Trophoblast cell (in vitro differentiated cells and primary cell): ENCODE measurements around the gene PKIG.

ENCODE experiments used
- DNase-seq, 2 donors: peaks; one replicate each; pipeline ENCODE4 v3.0.0-alpha.2; 2016
- H2AFZ ChIP-seq: 2 replicates; pipeline ENCODE4 v1.6.1; 2013; ENCODE audit warnings: low read length, moderate library complexity, mild to moderate bottlenecking; ENCODE audit not compliant: insufficient read depth, poor library complexity
- H2AK5ac ChIP-seq: 2 replicates; pipeline ENCODE4 v1.6.1; 2013; ENCODE audit warnings: mild to moderate bottlenecking, low read length
- H2BK120ac ChIP-seq: 2 replicates; pipeline ENCODE4 v1.6.1; 2013; ENCODE audit warnings: low read length, mild to moderate bottlenecking, moderate library complexity; ENCODE audit not compliant: insufficient read depth, poor library complexity
- H2BK12ac ChIP-seq: 2 replicates; pipeline ENCODE4 v1.6.1; 2013; ENCODE audit warnings: mild to moderate bottlenecking, low read length, moderate library complexity
- H2BK5ac ChIP-seq: 2 replicates; pipeline ENCODE4 v1.6.1; 2013; ENCODE audit warnings: low read length, low read depth, moderate library complexity, mild to moderate bottlenecking; ENCODE audit not compliant: poor library complexity
- H3K14ac ChIP-seq: 2 replicates; pipeline ENCODE4 v1.6.1; 2013; ENCODE audit warnings: mild to moderate bottlenecking, low read length
- H3K18ac ChIP-seq: 2 replicates; pipeline ENCODE4 v1.6.1; 2013; ENCODE audit warnings: mild to moderate bottlenecking, low read length
- H3K23ac ChIP-seq: 2 replicates; pipeline ENCODE4 v1.6.1; 2013; ENCODE audit warnings: low read length
- H3K27ac ChIP-seq: 2 replicates; pipeline ENCODE4 v1.5.1; 2013; ENCODE audit warnings: low read depth, mild to moderate bottlenecking, inconsistent platforms, low read length, moderate library complexity
- H3K27me3 ChIP-seq: 2 replicates; pipeline ENCODE4 v1.6.1; 2013; ENCODE audit warnings: inconsistent platforms, mild to moderate bottlenecking, low read length, moderate library complexity; ENCODE audit not compliant: insufficient read depth
- H3K36me3 ChIP-seq, 2 experiments: 1 replicate in 1 of 2; 2 replicates in 1 of 2; pipeline ENCODE4 v1.6.1; 2013; ENCODE audit warnings: low read length in 2 of 2, mild to moderate bottlenecking in 2 of 2, moderate library complexity in 1 of 2; ENCODE audit not compliant: insufficient read depth in 2 of 2, control insufficient read depth in 1 of 2
- H3K4ac ChIP-seq: 2 replicates; pipeline ENCODE4 v1.6.1; 2013; ENCODE audit warnings: low read depth, mild to moderate bottlenecking, low read length, moderate library complexity
- H3K4me1 ChIP-seq, 2 experiments: 1 replicate in 1 of 2; 2 replicates in 1 of 2; pipeline ENCODE4 v1.6.1; 2013; ENCODE audit warnings: low read length in 2 of 2, mild to moderate bottlenecking in 2 of 2, moderate library complexity in 1 of 2; ENCODE audit not compliant: insufficient read depth in 2 of 2, control insufficient read depth in 1 of 2
- H3K4me2 ChIP-seq: 2 replicates; pipeline ENCODE4 v1.6.1; 2013; ENCODE audit warnings: inconsistent platforms, mild to moderate bottlenecking, low read length, moderate library complexity
- H3K4me3 ChIP-seq: 2 replicates; pipeline ENCODE4 v1.5.1; 2013; ENCODE audit warnings: mild to moderate bottlenecking, low read depth, low read length, inconsistent platforms
- H3K79me1 ChIP-seq: one replicate; pipeline ENCODE4 v1.6.1; 2013; ENCODE audit warnings: low read length
- H3K79me2 ChIP-seq: 2 replicates; pipeline ENCODE4 v1.6.1; 2013; ENCODE audit warnings: low read length, mild to moderate bottlenecking; ENCODE audit not compliant: control insufficient read depth, insufficient read depth, poor library complexity
- H3K9ac ChIP-seq: 2 replicates; pipeline ENCODE4 v1.6.1; 2013; ENCODE audit warnings: mild to moderate bottlenecking, low read length
- H3K9me3 ChIP-seq: 2 replicates; pipeline ENCODE4 v1.6.1; 2013; ENCODE audit warnings: low read depth, mild to moderate bottlenecking, control low read depth, inconsistent platforms, low read length; ENCODE audit not compliant: insufficient read depth
- H4K12ac ChIP-seq: 2 replicates; pipeline ENCODE4 v1.6.1; 2013; ENCODE audit warnings: low read depth, mild to moderate bottlenecking, low read length, moderate library complexity
- H4K8ac ChIP-seq: 2 replicates; pipeline ENCODE4 v1.6.1; 2013; ENCODE audit warnings: low read depth, mild to moderate bottlenecking, low read length, moderate library complexity
- H4K91ac ChIP-seq: one replicate; pipeline ENCODE4 v1.6.1; 2013; ENCODE audit warnings: low read depth, mild to moderate bottlenecking, low read length, moderate library complexity
- WGBS: extraction: QIAGEN DNeasy Blood & Tissue Kit; methylation state at CpG from one replicate; pipeline ENCODE4 v1.1.7; 2013; ENCODE audit warnings: missing lambda C conversion rate; ENCODE audit not compliant: insufficient read length, insufficient coverage; ENCODE audit errors: extremely low coverage; 5-methylcytosine and 5-hydroxymethylcytosine counted together

PKIG gene

GRCh38 chr20:44581515-44581914 is 864 bp upstream of the PKIG start:
- Histone ChIP-seq H3K27ac (no peak overlapping the region), H2AFZ (no peak overlapping the region), H4K91ac (no peak overlapping the region), H3K79me1 (peaks cover 2% of the 10 kb centered on the region), H3K4me3 (no peak overlapping the region), H3K4me2 (no peak overlapping the region), H3K27me3 (no peaks in the 10 kb centered on the region), H3K36me3 (no peaks in the 10 kb centered on the region), H3K4me1 (peaks cover 14 to 17% of the 10 kb centered on the region in 2 experiments), H3K14ac (no peak overlapping the region), H3K4ac (no peak overlapping the region), H2BK120ac (no peak overlapping the region), H2BK12ac (no peak overlapping the region), H3K9ac (no peak overlapping the region), H3K23ac (no peak overlapping the region), H4K12ac (no peak overlapping the region), H3K9me3 (no peaks in the 10 kb centered on the region), H3K79me2 (no peaks in the 10 kb centered on the region), H2AK5ac (no peak overlapping the region), H3K18ac (no peak overlapping the region), H2BK5ac (no peak overlapping the region), H4K8ac (no peak overlapping the region)
- WGBS: no CpG with 5 or more reads among the region's 1 CpG
- DNase-seq: no peak

DNA sequence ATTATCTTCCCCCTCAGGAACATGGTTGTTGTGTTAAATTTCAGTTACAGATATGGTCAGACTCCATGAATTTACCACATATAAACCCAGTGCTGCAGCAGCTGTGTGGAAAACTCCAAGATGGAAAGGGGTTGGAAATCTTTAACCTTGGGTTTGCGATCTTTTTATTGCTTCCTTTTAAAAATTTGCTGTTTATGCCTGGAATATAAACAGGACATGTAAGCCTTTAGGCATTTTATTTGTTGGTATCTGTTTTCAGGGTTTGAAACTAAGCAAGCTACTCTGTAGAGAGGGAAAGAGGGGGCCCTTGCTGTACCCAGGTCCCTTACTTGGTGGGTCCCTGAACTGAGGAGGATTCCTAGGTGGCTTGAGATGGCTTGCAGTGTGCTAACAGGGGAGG is 778 bp downstream of the PKIG start:
- Histone ChIP-seq H2BK5ac (no peak overlapping the region), H4K91ac (no peak overlapping the region), H3K4me1 (peaks cover 14 to 17% of the 10 kb centered on the region in 2 experiments), H3K27me3 (no peaks in the 10 kb centered on the region), H3K14ac (no peak overlapping the region), H3K36me3 (no peaks in the 10 kb centered on the region), H3K4ac (no peak overlapping the region), H3K27ac (no peak overlapping the region), H2BK12ac (no peak overlapping the region), H3K9ac (no peak overlapping the region), H2BK120ac (no peak overlapping the region), H2AFZ (no peak overlapping the region), H3K9me3 (no peaks in the 10 kb centered on the region), H3K23ac (no peak overlapping the region), H3K4me2 (no peak overlapping the region), H3K79me2 (no peaks in the 10 kb centered on the region), H4K8ac (no peak overlapping the region), H3K4me3 (no peak overlapping the region), H3K79me1 (peaks cover 2% of the 10 kb centered on the region), H4K12ac (no peak overlapping the region), H3K18ac (no peak overlapping the region), H2AK5ac (no peak overlapping the region)
- WGBS: no CpG with 5 or more reads among the region's 1 CpG
- DNase-seq: no peak

- no peak overlapping the region for H3K23ac ChIP-seq
- no peak overlapping the region for H3K4ac ChIP-seq
- H3K36me3 ChIP-seq: no peaks in the 10 kb centered on the region
- H3K18ac ChIP-seq: no peak overlapping the region
- H3K9me3 ChIP-seq: no peaks in the 10 kb centered on the region
- no peak overlapping the region for H2BK120ac ChIP-seq
- no peak overlapping the region for H4K91ac ChIP-seq
- H2BK12ac ChIP-seq: no peak overlapping the region
- H3K4me1 ChIP-seq: peaks cover 14 to 17% of the 10 kb centered on the region in 2 experiments
- H3K79me1 ChIP-seq: peaks cover 2% of the 10 kb centered on the region
- H2AK5ac ChIP-seq: no peak overlapping the region
- H3K14ac ChIP-seq: no peak overlapping the region
- no peak overlapping the region for H2AFZ ChIP-seq
- H2BK5ac ChIP-seq: no peak overlapping the region
- WGBS: no CpG with 5 or more reads among the region's 4 CpGs
- H3K79me2 ChIP-seq: no peaks in the 10 kb centered on the region
- no peak overlapping the region for H3K4me2 ChIP-seq
- no peak overlapping the region for H4K12ac ChIP-seq
- no peak overlapping the region for H4K8ac ChIP-seq
- H3K9ac ChIP-seq: no peak overlapping the region
- no peak for DNase-seq
- no peaks in the 10 kb centered on the region for H3K27me3 ChIP-seq
- H3K27ac ChIP-seq: no peak overlapping the region
- H3K4me3 ChIP-seq: no peak overlapping the region
These were observed 1.8 kb downstream of the PKIG start for GRCh38 chr20:44584162-44584561.

DNA sequence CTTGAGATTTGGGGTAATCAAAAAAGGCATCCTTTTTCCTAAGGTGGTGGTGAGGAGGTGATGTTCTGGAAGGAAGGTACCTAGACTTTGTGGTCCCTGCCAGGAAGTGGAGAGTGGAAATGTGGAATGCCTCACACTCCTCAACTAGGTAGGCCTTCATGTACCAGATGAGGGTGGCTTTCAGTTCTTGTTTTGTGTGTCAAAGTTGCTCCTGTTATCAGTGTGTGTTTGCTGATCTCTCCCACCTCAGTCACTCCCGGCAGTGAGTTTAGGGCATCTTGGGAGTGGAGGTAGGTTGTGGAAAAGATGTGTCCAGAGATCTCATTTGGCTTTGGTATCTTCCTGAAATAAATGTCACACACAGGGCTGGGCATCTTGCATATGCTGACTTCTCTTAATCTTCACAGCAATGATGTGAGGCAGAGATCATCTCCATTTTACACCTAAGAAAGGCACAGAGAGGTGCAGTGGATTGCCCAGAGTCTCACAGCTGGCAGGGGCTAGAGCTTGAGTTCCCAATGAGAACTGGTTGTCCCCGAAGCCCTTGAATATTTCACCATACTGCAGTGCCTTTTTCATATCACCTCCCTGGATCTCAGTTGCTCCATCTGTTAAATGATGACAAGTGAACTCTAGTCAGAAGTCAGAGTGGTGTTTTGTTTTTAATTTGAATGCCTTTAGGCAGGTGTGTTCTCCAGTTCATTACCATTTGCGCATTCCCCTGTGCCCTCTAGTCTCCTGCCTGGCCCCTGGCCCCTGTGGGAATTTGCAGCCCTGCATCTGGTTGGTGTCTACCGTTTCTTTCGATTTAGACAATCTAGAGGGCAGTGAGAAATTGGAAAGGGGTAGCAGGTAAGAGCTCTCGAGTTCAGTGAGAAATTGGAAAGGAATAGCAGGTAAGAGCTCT is 2.9 kb downstream of the PKIG start:
- H3K4me1 ChIP-seq: peaks cover 14 to 17% of the 10 kb centered on the region in 2 experiments
- no peak overlapping the region for H2BK12ac ChIP-seq
- H4K8ac ChIP-seq: no peak overlapping the region
- no peak overlapping the region for H3K18ac ChIP-seq
- no peak overlapping the region for H4K12ac ChIP-seq
- H3K79me1 ChIP-seq: peaks cover 2% of the 10 kb centered on the region
- H3K14ac ChIP-seq: no peak overlapping the region
- no peak overlapping the region for H3K4me3 ChIP-seq
- no peak overlapping the region for H3K23ac ChIP-seq
- H2AK5ac ChIP-seq: no peak overlapping the region
- no peak overlapping the region for H3K4me2 ChIP-seq
- H4K91ac ChIP-seq: peak overlapping the region; percentile 4
- WGBS: no CpG with 5 or more reads among the region's 6 CpGs
- peak in 1 of 2 donors; percentile 32 for DNase-seq
- no peak overlapping the region for H2BK5ac ChIP-seq
- H2BK120ac ChIP-seq: no peak overlapping the region
- H2AFZ ChIP-seq: no peak overlapping the region
- H3K9me3 ChIP-seq: no peaks in the 10 kb centered on the region
- H3K36me3 ChIP-seq: no peaks in the 10 kb centered on the region
- no peaks in the 10 kb centered on the region for H3K79me2 ChIP-seq
- no peak overlapping the region for H3K4ac ChIP-seq
- H3K27ac ChIP-seq: no peak overlapping the region
- H3K9ac ChIP-seq: no peak overlapping the region
- no peaks in the 10 kb centered on the region for H3K27me3 ChIP-seq
